ENCODE measurements around the gene DNM3.

DNM3 gene

GRCh38 chr1:171873664-171874063 lies 32.4 kb downstream of the DNM3 start:
- no peak for DNase-seq

GRCh38 chr1:171877701-171878100 lies 36.4 kb downstream of the DNM3 start:
- DNase-seq = no peak

DNA sequence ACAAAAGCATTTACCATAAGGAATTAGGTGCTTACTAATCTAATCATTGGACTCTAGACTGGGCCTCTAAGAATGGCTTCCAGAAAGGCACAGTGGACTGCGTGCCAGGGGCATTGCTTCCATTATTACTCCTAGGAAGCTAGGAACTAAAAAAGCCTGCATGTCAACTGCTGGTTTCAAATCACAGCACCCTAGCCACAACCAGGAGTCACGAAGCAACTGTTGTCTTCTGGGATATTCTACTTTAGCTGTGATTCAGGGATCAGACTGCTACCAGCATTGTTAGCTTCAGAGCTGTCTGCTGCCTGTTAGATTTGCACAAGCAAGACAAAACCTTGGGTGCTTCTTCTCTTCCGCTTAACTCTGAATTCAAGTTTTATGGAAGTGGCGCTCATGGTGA lies 38.3 kb downstream of the DNM3 start:
- no peak for DNase-seq

- DNase-seq = peak; percentile 73 to 86
These were observed 40.1 kb downstream of the DNM3 start for GRCh38 chr1:171881442-171881841.

DNA sequence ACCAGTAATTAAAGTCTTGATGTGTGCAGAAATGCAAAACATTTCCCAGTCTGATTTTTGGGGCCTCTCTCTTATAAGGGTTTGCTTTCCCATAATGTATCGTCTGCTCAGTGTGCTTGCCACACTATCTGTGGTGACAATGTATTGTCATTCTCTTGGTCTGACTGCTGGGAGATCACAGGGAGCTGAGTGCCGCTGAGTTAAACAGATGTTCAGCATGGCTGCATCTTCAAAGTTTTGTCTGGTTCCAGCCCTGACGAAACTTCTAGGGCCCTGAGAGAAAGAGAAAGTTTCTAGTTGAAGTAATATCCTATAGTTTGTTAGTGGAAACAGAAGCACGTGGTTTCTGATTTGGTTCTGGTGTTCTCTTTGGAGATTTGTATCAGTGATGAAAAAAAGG lies 42.6 kb downstream of the DNM3 start:
- no peak for DNase-seq

DNA sequence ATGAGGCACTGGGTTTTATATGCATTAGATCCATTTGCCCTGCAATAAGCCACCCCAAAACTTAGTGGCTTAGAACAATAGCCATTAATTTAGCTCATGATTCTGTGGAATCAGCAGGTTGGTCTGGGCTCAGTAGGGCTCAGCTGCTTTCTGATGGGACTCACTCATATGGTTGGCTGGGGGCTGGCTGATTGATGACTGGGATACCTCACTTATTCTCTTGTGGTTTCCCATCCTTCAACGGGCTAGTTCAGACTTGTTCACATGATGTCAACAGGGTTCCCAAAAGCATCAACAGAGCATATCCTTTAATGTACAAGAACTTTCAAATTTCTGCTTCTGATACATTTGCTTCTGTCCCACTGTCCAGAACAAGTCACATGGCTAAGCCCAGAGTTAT lies 43.2 kb downstream of the DNM3 start:
- DNase-seq = no peak

GRCh38 chr1:171890131-171890530 lies 48.8 kb downstream of the DNM3 start:
- no peak for DNase-seq

GRCh38 chr1:171896936-171897703 lies 55.8 kb downstream of the DNM3 start:
- no peak for DNase-seq

DNA sequence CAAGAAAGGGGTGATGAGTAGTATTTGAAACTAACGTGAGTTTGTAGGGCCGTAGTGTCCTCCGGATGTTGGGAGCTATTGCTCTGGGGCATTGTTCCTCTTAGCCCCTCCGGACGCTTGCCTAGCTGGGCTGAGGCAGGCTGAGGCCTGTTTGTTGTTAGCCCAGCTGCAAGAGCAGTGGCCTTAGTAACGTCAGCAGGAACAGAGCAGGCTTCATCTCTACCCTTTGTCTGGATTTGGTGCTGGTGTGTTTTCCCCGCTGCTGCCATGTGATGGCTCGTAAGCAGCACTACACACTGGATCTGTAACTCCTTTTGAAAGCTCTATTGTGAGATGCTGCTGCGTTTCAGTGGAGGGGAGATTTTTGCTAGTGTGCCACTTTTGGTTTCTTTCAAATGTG lies 57.6 kb downstream of the DNM3 start:
- DNase-seq = peak; percentile 94 to 97

- DNase-seq = no peak
These were observed 58.5 kb downstream of the DNM3 start for GRCh38 chr1:171899838-171900237.

DNA sequence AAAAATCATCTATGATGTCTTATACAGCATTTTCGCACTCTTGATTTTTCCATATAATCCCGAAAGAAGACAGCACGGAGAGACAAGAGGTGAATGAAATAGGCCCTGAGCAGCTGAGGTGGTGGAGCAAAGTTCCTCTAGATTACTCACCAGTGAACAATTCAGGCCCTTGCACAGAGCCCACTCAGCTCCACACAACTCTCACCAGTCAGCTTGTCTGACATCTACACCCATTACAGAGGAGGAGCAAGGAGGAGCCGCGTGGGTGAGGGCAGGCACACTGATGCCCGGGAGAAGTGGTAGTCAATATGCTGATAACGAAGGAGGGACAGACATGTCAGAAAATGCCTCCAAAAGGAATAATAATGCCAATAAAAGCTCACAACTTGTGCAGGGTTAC lies 59.9 kb downstream of the DNM3 start:
- no peak for DNase-seq

- DNase-seq = no peak
These were observed 61.2 kb downstream of the DNM3 start for GRCh38 chr1:171902527-171902926.

DNA sequence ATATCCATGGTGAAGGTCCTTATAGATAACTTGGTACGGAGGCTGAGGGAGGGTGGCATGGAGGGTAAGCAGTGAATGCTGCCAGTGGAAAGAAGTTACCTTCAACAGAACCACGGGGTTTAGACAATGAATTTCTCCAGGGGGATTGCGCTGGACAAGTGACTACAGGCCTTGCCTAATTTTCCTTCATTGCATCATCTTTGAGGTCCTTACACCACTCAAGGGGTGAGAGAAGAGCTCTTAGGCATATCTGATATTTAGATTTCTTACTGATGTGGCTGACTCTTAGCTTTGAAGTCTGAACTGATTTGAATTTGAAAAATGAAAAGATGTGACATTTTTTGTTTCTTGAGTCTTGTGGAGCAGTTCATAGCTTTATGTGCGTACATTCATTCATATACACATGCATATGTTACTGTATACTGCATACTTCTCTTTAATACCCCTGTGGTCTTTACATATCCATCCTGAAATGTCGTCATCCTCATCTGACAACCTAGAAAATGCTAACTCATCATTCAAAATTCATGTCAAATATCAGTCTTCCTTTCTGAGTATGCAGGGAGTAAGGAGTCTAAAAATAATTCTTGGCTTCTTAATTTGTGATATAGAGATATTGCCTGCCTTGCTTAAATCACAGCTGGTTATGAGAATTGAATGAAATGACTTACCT lies 63.6 kb downstream of the DNM3 start:
- no peak for DNase-seq

GRCh38 chr1:171909711-171910110 lies 68.4 kb downstream of the DNM3 start:
- DNase-seq = peak; percentile 61 to 66

GRCh38 chr1:171910786-171911185 lies 69.5 kb downstream of the DNM3 start:
- DNase-seq = no peak

- DNase-seq = no peak
These were observed 70.2 kb downstream of the DNM3 start for GRCh38 chr1:171911506-171911905.

GRCh38 chr1:171912509-171913175 lies 71.3 kb downstream of the DNM3 start:
- no peak for DNase-seq

- no peak for DNase-seq
These were observed 72.1 kb downstream of the DNM3 start for GRCh38 chr1:171913385-171913784.

- DNase-seq = peak in 1 of 2 experiments; percentile 25
These were observed 75.0 kb downstream of the DNM3 start for GRCh38 chr1:171916315-171916771.

- DNase-seq = no peak
These were observed 76.0 kb downstream of the DNM3 start for GRCh38 chr1:171917331-171917730.

DNA sequence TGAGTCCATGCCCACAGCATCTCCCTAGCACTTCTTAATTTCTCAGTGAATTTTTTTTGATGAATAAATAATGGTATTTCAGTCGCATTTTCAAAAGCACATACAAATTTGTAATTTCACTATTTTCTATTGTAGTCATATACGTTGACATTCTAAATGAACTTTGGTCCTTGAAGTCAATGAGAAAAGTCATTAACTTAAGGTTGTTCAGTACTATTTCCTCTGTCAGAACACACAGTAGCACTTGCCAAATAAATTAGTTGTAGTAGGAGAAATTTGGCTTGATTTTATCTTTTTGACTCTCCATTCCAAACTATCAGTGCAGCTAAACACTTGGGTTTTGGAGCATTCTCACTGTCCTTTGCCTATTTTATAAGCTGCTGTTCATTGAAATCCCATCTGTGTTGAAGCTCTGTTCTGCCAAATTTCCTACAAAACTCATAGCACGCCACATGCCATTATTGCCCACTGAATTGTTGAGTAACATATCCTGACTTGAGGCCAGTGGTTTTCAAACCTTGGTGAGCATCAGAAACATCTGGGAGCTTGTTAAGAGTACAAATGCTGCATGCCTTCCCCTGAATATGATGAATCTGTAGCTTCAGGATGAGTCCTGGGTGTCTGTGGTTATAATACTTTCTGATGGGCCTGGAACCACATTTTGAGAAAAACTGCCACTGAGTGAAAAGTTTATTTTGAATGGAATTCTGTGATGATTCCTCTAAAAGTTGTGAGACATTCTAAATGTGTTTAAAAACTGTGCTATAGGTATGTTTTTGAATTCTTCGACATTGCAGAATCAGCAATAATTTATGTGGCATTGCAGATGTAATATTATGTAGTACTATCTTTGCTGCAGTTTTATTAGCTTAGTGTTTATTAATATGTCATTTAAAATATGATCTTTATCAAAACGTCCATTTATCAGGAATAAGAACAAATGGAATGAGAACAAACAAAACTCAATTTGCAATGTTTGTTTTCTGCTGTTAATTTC lies 78.9 kb downstream of the DNM3 start:
- DNase-seq = no peak

DNA sequence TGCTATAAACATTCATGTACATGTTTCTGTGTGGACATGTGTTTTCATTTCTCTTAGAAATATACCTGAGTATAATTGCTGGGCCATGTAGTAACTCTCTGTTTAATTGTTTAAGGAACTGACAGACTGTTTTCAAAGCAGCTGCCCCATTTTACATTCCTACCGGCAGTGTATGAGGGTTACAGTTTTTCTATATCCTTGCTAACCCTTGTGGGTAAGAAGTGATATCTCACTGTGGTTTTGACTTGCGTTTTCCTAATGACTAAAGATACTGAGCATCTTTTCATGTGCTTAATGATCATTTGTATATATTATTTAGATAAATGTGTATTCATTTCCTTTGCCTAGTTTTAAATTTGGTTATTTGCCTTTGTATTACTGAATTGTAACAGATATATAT lies 81.7 kb downstream of the DNM3 start:
- DNase-seq = peak; percentile 23 to 32

DNA sequence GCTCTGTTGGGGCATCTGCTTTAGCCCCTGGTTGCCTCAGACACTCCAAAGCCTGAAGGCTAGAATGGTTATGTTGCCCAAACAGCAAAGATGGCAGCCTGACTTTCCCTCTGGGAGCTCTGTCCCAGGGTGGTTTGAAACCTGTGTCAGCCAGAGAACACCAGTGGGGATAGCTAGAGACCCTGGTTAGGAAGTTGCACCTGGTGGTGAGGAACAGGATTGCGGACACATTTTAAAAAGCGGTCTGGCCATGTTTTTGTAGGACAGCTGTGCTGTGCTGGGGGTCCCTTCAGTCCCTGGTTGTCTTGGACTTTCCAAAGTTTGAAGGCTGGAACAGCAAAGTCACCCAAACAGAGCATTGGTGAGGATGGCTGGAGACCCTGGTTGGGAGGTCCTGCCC lies 87.8 kb downstream of the DNM3 start:
- no peak for DNase-seq
